GM21737 (cell line): ENCODE measurements around the gene REEP1.
"Not testable (repeated sequence)": the region's sequence is repeated elsewhere in the genome, so short reads cannot be mapped to it uniquely, and the experiment has no call there.

Experiments
- ATAC-seq: cut with Tn5 transposase; IDR thresholded peaks from one replicate; pipeline ENCODE4 v1.9.1; 2021; ENCODE audit warnings: mild to moderate bottlenecking, moderate library complexity; ENCODE audit not compliant: unreplicated experiment

Gene REEP1

GRCh38 chr2:86347401-86347800 lies 10.0 kb upstream of the REEP1 start:
- no peak for ATAC-seq

GRCh38 chr2:86345783-86346370 lies 8.5 kb upstream of the REEP1 start:
- ATAC-seq, result not testable (repeated sequence)

GRCh38 chr2:86344404-86344803 lies 7.0 kb upstream of the REEP1 start:
- ATAC-seq, result no peak

GRCh38 chr2:86342488-86342887 lies 5.1 kb upstream of the REEP1 start:
- no peak for ATAC-seq

- ATAC-seq, result no peak
Observed at GRCh38 chr2:86341470-86341869, 4.0 kb upstream of the REEP1 start.

GRCh38 chr2:86338778-86339295 lies 1.4 kb upstream of the REEP1 start:
- ATAC-seq, result no peak

GRCh38 chr2:86336675-86337243 lies 667 bp downstream of the REEP1 start:
- ATAC-seq, result no peak

- ATAC-seq, result no peak
Observed at GRCh38 chr2:86335865-86336674, 1.4 kb downstream of the REEP1 start.

GRCh38 chr2:86333378-86333777 lies 4.0 kb downstream of the REEP1 start:
- ATAC-seq, result no peak

- no peak for ATAC-seq
Observed at GRCh38 chr2:86332654-86333053, 4.8 kb downstream of the REEP1 start.

- ATAC-seq, result no peak
Observed at GRCh38 chr2:86331384-86331783, 6.0 kb downstream of the REEP1 start.

GRCh38 chr2:86330001-86330400 lies 7.4 kb downstream of the REEP1 start:
- ATAC-seq, result no peak

- no peak for ATAC-seq
Observed at GRCh38 chr2:86323273-86324021, 14.0 kb downstream of the REEP1 start.

GRCh38 chr2:86319700-86320580 lies 17.5 kb downstream of the REEP1 start:
- no peak for ATAC-seq

GRCh38 chr2:86315084-86315483 lies 22.3 kb downstream of the REEP1 start:
- ATAC-seq, result no peak

- ATAC-seq, result no peak
Observed at GRCh38 chr2:86314125-86314524, 23.3 kb downstream of the REEP1 start.

GRCh38 chr2:86313341-86313740 lies 24.1 kb downstream of the REEP1 start:
- ATAC-seq, result no peak

- ATAC-seq, result no peak
Observed at GRCh38 chr2:86311879-86312278, 25.5 kb downstream of the REEP1 start.

- no peak for ATAC-seq
Observed at GRCh38 chr2:86309966-86310365, 27.5 kb downstream of the REEP1 start.

GRCh38 chr2:86308984-86309695 lies 28.3 kb downstream of the REEP1 start:
- no peak for ATAC-seq
